Hepatocyte (in vitro differentiated cells): ENCODE measurements around the gene WFDC13.

Experiments
- CTCF ChIP-seq: fragments of 200-600 bp; sonication (generic); IDR thresholded peaks from 2 replicates; pipeline ENCODE4 v1.5.1; 2016; ENCODE audit warnings: antibody characterized with exemption, mild to moderate bottlenecking; ENCODE audit not compliant: poor library complexity
- EZH2 ChIP-seq: fragments of 200-600 bp; sonication (generic); IDR thresholded peaks from 2 replicates; pipeline ENCODE4 v1.6.1; 2016; ENCODE audit warnings: antibody characterized with exemption, mild to moderate bottlenecking, borderline replicate concordance

GRCh38 chr20:45695496-45695895, 6.3 kb upstream of the WFDC13 start:
- TF ChIP-seq CTCF (no peak), EZH2 (no peak)
